ENCODE results near the gene FMN1.

GRCh38 chr15:33188641-33189257 is 5.8 kb downstream of the FMN1 start:
- TF ChIP-seq POLR2A (IDR thresholded peaks at IDR 0.05): no peak
- TF ChIP-seq, protein P1, sequence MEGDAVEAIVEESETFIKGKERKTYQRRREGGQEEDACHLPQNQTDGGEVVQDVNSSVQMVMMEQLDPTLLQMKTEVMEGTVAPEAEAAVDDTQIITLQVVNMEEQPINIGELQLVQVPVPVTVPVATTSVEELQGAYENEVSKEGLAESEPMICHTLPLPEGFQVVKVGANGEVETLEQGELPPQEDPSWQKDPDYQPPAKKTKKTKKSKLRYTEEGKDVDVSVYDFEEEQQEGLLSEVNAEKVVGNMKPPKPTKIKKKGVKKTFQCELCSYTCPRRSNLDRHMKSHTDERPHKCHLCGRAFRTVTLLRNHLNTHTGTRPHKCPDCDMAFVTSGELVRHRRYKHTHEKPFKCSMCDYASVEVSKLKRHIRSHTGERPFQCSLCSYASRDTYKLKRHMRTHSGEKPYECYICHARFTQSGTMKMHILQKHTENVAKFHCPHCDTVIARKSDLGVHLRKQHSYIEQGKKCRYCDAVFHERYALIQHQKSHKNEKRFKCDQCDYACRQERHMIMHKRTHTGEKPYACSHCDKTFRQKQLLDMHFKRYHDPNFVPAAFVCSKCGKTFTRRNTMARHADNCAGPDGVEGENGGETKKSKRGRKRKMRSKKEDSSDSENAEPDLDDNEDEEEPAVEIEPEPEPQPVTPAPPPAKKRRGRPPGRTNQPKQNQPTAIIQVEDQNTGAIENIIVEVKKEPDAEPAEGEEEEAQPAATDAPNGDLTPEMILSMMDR (IDR thresholded peaks at IDR 0.05 in 4 of 5, conservative IDR thresholded peaks at IDR 0.05 in 1 of 5): no peak

Data from gastrocnemius medialis (tissue), 4 donors.